A549 (cell line): ENCODE results near the gene PSMB8. TPM values are rescaled to one million over a fixed set of nuclear protein-coding genes. Genes with fewer than 3 reads are reported as not detected.

ENCODE experiments used
- ATAC-seq, 2 experiments: fragments of 200-7000 bp in 1 of 2; fragments of >200 bp in 1 of 2; cut with Nextera tagmentation in 1 of 2; cut with Tn5 transposase in 1 of 2; 3 replicates each; pipeline versions ENCODE4 v1.8.0 to v1.9.1; 2018 to 2020; ENCODE audit warnings: mild to moderate bottlenecking in 1 of 2, moderate library complexity in 1 of 2
- CTCF ChIA-PET: fragments of 300-600 bp; sonication (Branson Sonifier 250); formaldehyde crosslinking; extraction: SDS; loops from one replicate; lab custom pipeline; 2021; ENCODE audit warnings: antibody characterized with exemption, inconsistent platforms; lab: Yijun Ruan, JAX
- POLR2A ChIA-PET: fragments of 350-600 bp; formaldehyde crosslinking; extraction: SDS; loops from one replicate; lab custom pipeline; 2021; ENCODE audit warnings: antibody characterized with exemption, inconsistent platforms; lab: Yijun Ruan, JAX
- DNase-seq, 2 experiments: peaks; one replicate each; pipeline versions ENCODE4 v3.0.0 to v3.0.0-alpha.2; 2011 to 2016; ENCODE audit warnings: low read depth in 1 of 2, low spot score in 1 of 2
- FAIRE-seq: peaks from 2 replicates; lab custom pipeline; 2011; peaks lifted over from hg19 to GRCh38; lab: Jason Lieb, UNC
- H3K27ac ChIP-seq, 2 experiments: fragments of >200 bp; sonication (Bioruptor Twin); formaldehyde crosslinking; 3 replicates each; pipeline ENCODE4 v1.5.1; 2016 to 2017
- H3K4me1 ChIP-seq: fragments of >200 bp; sonication (Bioruptor Twin); formaldehyde crosslinking; 3 replicates; pipeline ENCODE4 v1.6.1; 2016
- H3K4me2 ChIP-seq: fragments of >200 bp; sonication (Bioruptor Twin); formaldehyde crosslinking; 3 replicates; pipeline ENCODE4 v1.6.1; 2016
- H3K4me3 ChIP-seq: fragments of >200 bp; sonication (Bioruptor Twin); formaldehyde crosslinking; 3 replicates; pipeline ENCODE4 v1.5.1; 2016
- H3K9me3 ChIP-seq: fragments of >200 bp; sonication (Bioruptor Twin); formaldehyde crosslinking; 3 replicates; pipeline ENCODE4 v1.6.1; 2016
- BHLHE40 ChIP-seq: IDR thresholded peaks from 2 replicates; pipeline ENCODE4 v1.6.1; 2012; ENCODE audit warnings: low read depth, low read length, inconsistent platforms
- CBX8 ChIP-seq: fragments of 200-600 bp; sonication (generic); IDR thresholded peaks from 2 replicates; pipeline ENCODE4 v1.6.1; 2016
- CEBPB ChIP-seq, 2 experiments: fragments of >200 bp in 1 of 2; sonication (Bioruptor Twin) in 1 of 2; formaldehyde crosslinking in 1 of 2; IDR thresholded peaks; 2 replicates each; pipeline ENCODE4 v1.6.1; 2012 to 2016
- EHF ChIP-seq: fragments of 250-450 bp; sonication (Bioruptor Pico); IDR thresholded peaks from 2 replicates; pipeline ENCODE4 v1.5.0; 2020; ENCODE audit warnings: mild to moderate bottlenecking
- FOXS1 ChIP-seq: fragments of 250-450 bp; sonication (Bioruptor Pico); IDR thresholded peaks from 2 replicates; pipeline ENCODE4 v1.5.0; 2020; ENCODE audit warnings: mild to moderate bottlenecking, moderate library complexity
- HES2 ChIP-seq: fragments of >200 bp; sonication (Bioruptor Twin); formaldehyde crosslinking; IDR thresholded peaks from 2 replicates; pipeline ENCODE4 v1.6.1; 2016
- HEYL ChIP-seq: fragments of 250-450 bp; sonication (Bioruptor Pico); IDR thresholded peaks from 2 replicates; pipeline ENCODE4 v1.8.0; 2021; ENCODE audit warnings: mild to moderate bottlenecking, moderate library complexity
- JUNB ChIP-seq: fragments of >200 bp; sonication (Bioruptor Twin); formaldehyde crosslinking; IDR thresholded peaks from 2 replicates; pipeline ENCODE4 v1.6.1; 2016
- MAFK ChIP-seq: fragments of 450-650 bp; IDR thresholded peaks from 2 replicates; pipeline ENCODE4 v1.6.1; 2014; ENCODE audit not compliant: partially characterized antibody
- NR3C1 ChIP-seq: fragments of >200 bp; sonication (Bioruptor Twin); formaldehyde crosslinking; IDR thresholded peaks from 3 replicates; pipeline ENCODE4 v1.6.1; 2017
- RFX5 ChIP-seq: fragments of 450-650 bp; IDR thresholded peaks from 2 replicates; pipeline ENCODE4 v1.7.1; 2014; ENCODE audit warnings: antibody characterized with exemption, mild to moderate bottlenecking, moderate library complexity
- SMC3 ChIP-seq: fragments of >200 bp; sonication (Bioruptor Twin); formaldehyde crosslinking; IDR thresholded peaks from 3 replicates; pipeline ENCODE4 v1.6.1; 2018; ENCODE audit warnings: inconsistent platforms
- TP53 ChIP-seq: fragments of 250-450 bp; sonication (Bioruptor Pico); IDR thresholded peaks from 2 replicates; pipeline ENCODE4 v1.5.0; 2021; ENCODE audit warnings: mild to moderate bottlenecking, moderate library complexity
- USF2 ChIP-seq: fragments of 450-650 bp; IDR thresholded peaks from 2 replicates; pipeline ENCODE4 v1.6.1; 2014; ENCODE audit warnings: antibody characterized with exemption
- ZNF302 ChIP-seq: fragments of 250-450 bp; sonication (Bioruptor Pico); IDR thresholded peaks from 2 replicates; pipeline ENCODE4 v1.9.0; 2021; ENCODE audit warnings: inconsistent platforms, mild to moderate bottlenecking, moderate library complexity
- WGBS: methylation state at CpG from one replicate; pipeline ENCODE4 v1.1.6; 2017; ENCODE audit errors: missing lambda C conversion rate; 5-methylcytosine and 5-hydroxymethylcytosine counted together
- polyA plus RNA-seq, 4 experiments: library from polyadenylated mRNA; depleted of rRNA in 3 of 4; stranded (reverse); fragments of >200 nt; fragmentation: RNase III in 1 of 4; extraction: RNeasy Plus Mini Kit Qiagen cat#74134 plus additional on column Dnase treatment in 1 of 4; gene quantifications; 2 replicates in 3 of 4; 3 replicates in 1 of 4; pipeline ENCODE4 v1.2.3, GENCODE V29; 2011 to 2017

Gene PSMB8
- polyA plus RNA-seq, 2 of the 4 experiments (the other 2 are of a cell fraction), result 14.6 to 20.2 TPM

- ChIA-PET CTCF (interaction anchor here (0.9 to 9.4 kb wide), 8 partner anchors 11 to 132 kb away, joined by 3 to 225 read pairs (median 4); partner anchors contain the start of genes PSMB8 and TAP2), POLR2A (interaction anchor here (1.2 to 2.5 kb wide), 4 partner anchors 8 to 118 kb away, joined by 4 to 30 read pairs (median 14); partner anchors contain the start of genes HLA-DMB, PSMB8 and TAP2)
- no peak for TF ChIP-seq RFX5
- Histone ChIP-seq H3K4me2 (peak overlapping the region; percentile 92), H3K4me3 (peak overlapping the region; percentile 61), H3K4me1 (peaks cover 9% of the 10 kb centered on the region; the same call in 2 of the 3 replicates), H3K9me3 (no peaks in the 10 kb centered on the region), H3K27ac (peak overlapping the region; percentile 95 to 96)
- no peak for FAIRE-seq
- 2% methylated on average over 19 of the region's 41 CpGs for WGBS
- peak; percentile 41 to 64 for ATAC-seq
- DNase-seq, result peak; percentile 19 to 21
Observed at GRCh38 chr6:32852844-32853540, 9.1 kb upstream of the PSMB8 start.

GRCh38 chr6:32852018-32852843 lies 8.4 kb upstream of the PSMB8 start:
- H3K9me3 ChIP-seq, result no peaks in the 10 kb centered on the region
- CTCF ChIA-PET, result interaction anchor here (0.9 to 9.4 kb wide), 6 partner anchors 11 to 133 kb away, joined by 3 to 225 read pairs (median 15); partner anchors contain the start of genes PSMB8 and TAP2
- WGBS, result 67% methylated on average over 23 of the region's 23 CpGs
- no peak for FAIRE-seq
- H3K4me3 ChIP-seq, result peak overlapping the region; percentile 61
- no peak for ATAC-seq
- H3K4me2 ChIP-seq, result peak overlapping the region; percentile 92
- peaks cover 9% of the 10 kb centered on the region; the same call in 2 of the 3 replicates for H3K4me1 ChIP-seq
- TF ChIP-seq ZNF302 (CRISPR knock-in tag) (no peak), USF2 (no peak), BHLHE40 (no peak), EHF (CRISPR knock-in tag) (no peak), HEYL (no peak), NR3C1 (no peak), TP53 (CRISPR knock-in tag) (no peak)
- no peak for DNase-seq
- POLR2A ChIA-PET, result interaction anchor here (1.4 to 2.5 kb wide), 2 partner anchors 13 to 89 kb away, joined by 4 to 30 read pairs; partner anchors contain the start of genes HLA-DMB and TAP2
- H3K27ac ChIP-seq, result peak overlapping the region; percentile 95 to 96

- Histone ChIP-seq H3K4me3 (no peak overlapping the region), H3K4me1 (peaks cover 9% of the 10 kb centered on the region; the same call in 2 of the 3 replicates), H3K27ac (no peak overlapping the region), H3K9me3 (no peaks in the 10 kb centered on the region), H3K4me2 (no peak overlapping the region)
- no peak for FAIRE-seq
- 74% methylated on average over 4 of the region's 4 CpGs for WGBS
- CTCF ChIA-PET, result interaction anchor here (0.9 to 1.9 kb wide), 8 partner anchors 8 to 134 kb away, joined by 3 to 25 read pairs (median 4); partner anchors contain the start of gene TAP2
- no peak for DNase-seq
- POLR2A ChIA-PET, result no interaction called here
- no peak for ATAC-seq
- TF ChIP-seq JUNB (no peak), RFX5 (no peak), FOXS1 (CRISPR knock-in tag) (no peak), CEBPB (IDR thresholded peaks at IDR 0.05) (no peak), HEYL (no peak), SMC3 (no peak), CBX8 (no peak)
Observed at GRCh38 chr6:32851025-32851424, 7.2 kb upstream of the PSMB8 start.

- ATAC-seq, result no peak
Observed at GRCh38 chr6:32849126-32849525, 5.3 kb upstream of the PSMB8 start.

More at GRCh38 chr6:32849126-32849525, 5.3 kb upstream of the PSMB8 start:
- ChIA-PET CTCF (interaction anchor here (0.6 to 1.5 kb wide), 2 partner anchors 10 to 1312 kb away, joined by 4 to 12 read pairs; partner anchors contain the start of gene TAP2), POLR2A (no interaction called here)
- FAIRE-seq, result no peak
- H3K4me3 ChIP-seq, result no peak overlapping the region
- H3K4me1 ChIP-seq, result peaks cover 5% of the 10 kb centered on the region; the same call in 2 of the 3 replicates
- H3K9me3 ChIP-seq, result no peaks in the 10 kb centered on the region
- no peak overlapping the region for H3K27ac ChIP-seq
- DNase-seq, result no peak
- H3K4me2 ChIP-seq, result no peak overlapping the region
- 78% methylated on average over 6 of the region's 6 CpGs for WGBS
- TF ChIP-seq MAFK (no peak), HES2 (no peak), TP53 (CRISPR knock-in tag) (no peak)
- TF ChIP-seq, all 56 proteins: peak for 0
